GM23248 (cell line): Measurements from ENCODE around the gene OR5K3.

Experiments used
- EZH2 ChIP-seq: fragments of 200-600 bp; sonication (generic); IDR thresholded peaks from 2 replicates; pipeline ENCODE4 v1.6.1; 2018; ENCODE audit warnings: antibody characterized with exemption, mild to moderate bottlenecking; ENCODE audit not compliant: insufficient read depth, poor library complexity, severe bottlenecking
- EZH2phosphoT487 ChIP-seq: fragments of 200-600 bp; sonication (generic); IDR thresholded peaks from 2 replicates; pipeline ENCODE4 v1.6.1; 2018; ENCODE audit warnings: antibody characterized with exemption, moderate library complexity, mild to moderate bottlenecking, low read depth; ENCODE audit not compliant: insufficient read depth

DNA sequence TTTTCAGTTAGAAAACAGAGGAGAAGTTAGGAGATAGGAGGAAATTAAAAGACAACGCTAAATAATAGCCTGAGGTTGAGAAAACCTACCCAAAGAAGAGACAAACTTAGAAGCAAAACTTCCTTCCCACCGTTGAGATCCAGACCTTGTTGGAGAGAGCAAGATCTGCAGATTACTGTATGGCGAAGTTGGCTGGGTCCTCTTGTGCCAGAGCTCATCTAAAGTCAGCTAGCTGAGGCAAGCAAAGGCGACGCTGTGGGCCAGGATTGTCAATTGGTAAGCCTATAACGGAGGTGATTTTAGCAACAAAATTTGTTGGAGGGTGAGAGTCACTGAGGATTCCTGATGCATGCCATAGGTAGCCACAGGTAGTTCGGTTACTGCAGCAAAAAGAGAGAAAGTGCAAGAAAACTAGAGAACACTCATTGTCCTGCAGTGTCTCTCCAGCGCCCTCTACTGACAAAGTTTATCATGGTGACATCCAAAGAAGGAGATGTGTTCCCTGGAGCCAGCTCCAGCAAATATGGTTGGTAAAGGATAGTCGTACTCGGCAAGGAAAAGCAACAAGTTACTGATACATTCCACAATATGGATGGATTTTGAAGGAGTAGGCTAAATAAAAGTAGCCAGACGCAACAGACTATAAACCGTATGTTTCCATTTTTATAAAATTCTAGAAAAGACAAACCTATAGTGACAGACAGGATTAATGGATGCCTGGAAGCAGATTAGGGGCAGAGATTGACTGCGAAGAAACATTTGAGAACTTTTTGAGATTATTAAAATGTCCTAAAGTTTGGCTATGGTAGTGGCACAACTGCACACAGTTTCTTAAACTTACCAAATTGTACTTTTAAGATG is 46.6 kb upstream of the OR5K3 start:
- TF ChIP-seq EZH2 (no peak), EZH2phosphoT487 (no peak)
